SK-N-SH (cell line): ENCODE results near the gene EHMT2. TPM values are rescaled to one million over a fixed set of nuclear protein-coding genes. Genes with fewer than 3 reads are reported as not detected.

Source experiments
- CTCF ChIA-PET: fragments of 300-600, 350-600 bp; formaldehyde crosslinking; extraction: SDS; loops from one replicate; lab custom pipeline; 2021; lab: Yijun Ruan, JAX
- POLR2A ChIA-PET: fragments of 350-600 bp; sonication (Branson Sonifier 250); formaldehyde crosslinking; extraction: SDS; loops from one replicate; lab custom pipeline; 2020; ENCODE audit warnings: antibody characterized with exemption, inconsistent platforms; lab: Yijun Ruan, JAX
- DNase-seq: peaks from one replicate; pipeline ENCODE4 v3.0.0; 2012
- H2AFZ ChIP-seq: fragments of 200-600 bp; sonication (generic); 2 replicates; pipeline ENCODE4 v1.8.1; 2016; ENCODE audit warnings: antibody characterized with exemption, mild to moderate bottlenecking, low read depth
- H3F3A ChIP-seq: fragments of 200-600 bp; sonication (generic); replicated peaks from 2 replicates; pipeline ENCODE3; 2016; ENCODE audit warnings: antibody characterized with exemption, mild to moderate bottlenecking; ENCODE audit not compliant: insufficient read depth
- H3K27ac ChIP-seq, 2 experiments: fragments of 200-500 bp in 1 of 2; fragments of 200-600 bp in 1 of 2; sonication (Bioruptor generic) in 1 of 2; sonication (generic), shearing (Covaris generic) in 1 of 2; 2 replicates each; pipeline versions ENCODE4 v1.5.1 to v1.6.1; 2014 to 2016; ENCODE audit warnings: low read depth in 2 of 2, inconsistent platforms in 1 of 2, low read length in 1 of 2, mild to moderate bottlenecking in 1 of 2, mixed read lengths in 1 of 2
- H3K27me3 ChIP-seq: fragments of 200-600 bp; sonication (generic), shearing (Covaris generic); 2 replicates; pipeline ENCODE4 v1.6.1; 2016; ENCODE audit warnings: mixed run types; ENCODE audit not compliant: insufficient read depth
- H3K36me3 ChIP-seq, 2 experiments: fragments of 200-500 bp in 1 of 2; fragments of 200-600 bp in 1 of 2; sonication (Bioruptor generic) in 1 of 2; sonication (generic) in 1 of 2; replicated peaks in 1 of 2; 2 replicates each; pipeline versions ENCODE3 to v1.5.1; 2014 to 2016; ENCODE audit warnings: low read length in 1 of 2, mild to moderate bottlenecking in 1 of 2; ENCODE audit not compliant: insufficient read depth in 2 of 2, control insufficient read depth in 1 of 2
- H3K4me1 ChIP-seq, 2 experiments: fragments of 200-500 bp in 1 of 2; fragments of 200-600 bp in 1 of 2; sonication (Bioruptor generic) in 1 of 2; sonication (generic), shearing (Covaris generic) in 1 of 2; 2 replicates each; pipeline versions ENCODE4 v1.5.1 to v1.6.1; 2014 to 2016; ENCODE audit warnings: low read depth in 1 of 2, low read length in 1 of 2, mixed run types in 1 of 2; ENCODE audit not compliant: insufficient read depth in 2 of 2, control insufficient read depth in 1 of 2
- H3K4me2 ChIP-seq: fragments of 200-600 bp; sonication (generic), shearing (Covaris generic); 2 replicates; pipeline ENCODE4 v1.6.1; 2017; ENCODE audit warnings: mixed run types
- H3K4me3 ChIP-seq, 2 experiments: fragments of 200-500 bp in 1 of 2; fragments of 200-600 bp in 1 of 2; sonication (Bioruptor generic) in 1 of 2; sonication (generic), shearing (Covaris generic) in 1 of 2; 2 replicates each; pipeline versions ENCODE4 v1.5.1 to v1.8.1; 2014 to 2016; ENCODE audit warnings: low read depth in 2 of 2, inconsistent platforms in 1 of 2, low read length in 1 of 2, mild to moderate bottlenecking in 1 of 2, mixed read lengths in 1 of 2, moderate library complexity in 1 of 2
- H3K79me2 ChIP-seq: fragments of 200-600 bp; sonication (generic); 2 replicates; pipeline ENCODE4 v1.8.1; 2017; ENCODE audit warnings: mild to moderate bottlenecking; ENCODE audit not compliant: insufficient read depth
- H3K9ac ChIP-seq: fragments of 200-600 bp; sonication (generic); 2 replicates; pipeline ENCODE4 v1.6.1; 2017; ENCODE audit warnings: mixed run types
- H3K9me2 ChIP-seq: fragments of 200-600 bp; sonication (generic); 2 replicates; pipeline ENCODE4 v1.6.1; 2017; ENCODE audit warnings: mixed run types
- H3K9me3 ChIP-seq: fragments of 200-600 bp; sonication (generic); 2 replicates; pipeline ENCODE4 v1.6.1; 2017; ENCODE audit warnings: mixed run types, mild to moderate bottlenecking, moderate library complexity
- H4K20me1 ChIP-seq: fragments of 200-600 bp; sonication (generic); 2 replicates; pipeline ENCODE4 v1.6.1; 2017; ENCODE audit warnings: mild to moderate bottlenecking, mixed run types; ENCODE audit not compliant: insufficient read depth
- GABPA ChIP-seq: IDR thresholded peaks from 2 replicates; pipeline ENCODE4 v1.4.0; 2012; ENCODE audit warnings: low read depth, mild to moderate bottlenecking
- GATA2 ChIP-seq: sonication (generic); formaldehyde crosslinking; IDR thresholded peaks from 2 replicates; pipeline ENCODE4 v1.5.0; 2020; ENCODE audit warnings: mild to moderate bottlenecking, missing genetic modification reagents
- JUND ChIP-seq: IDR thresholded peaks from 2 replicates; pipeline ENCODE4 v1.4.0; 2012
- MEF2A ChIP-seq: IDR thresholded peaks from 2 replicates; pipeline ENCODE4 v1.4.0; 2012; ENCODE audit warnings: low read depth, borderline replicate concordance
- NFIC ChIP-seq: IDR thresholded peaks from 2 replicates; pipeline ENCODE4 v1.4.0; 2012; ENCODE audit warnings: borderline replicate concordance
- POLR2AphosphoS5 ChIP-seq: IDR thresholded peaks from 2 replicates; pipeline ENCODE4 v1.6.1; 2012; ENCODE audit warnings: low read depth, low read length
- RAD21 ChIP-seq: IDR thresholded peaks from 2 replicates; pipeline ENCODE4 v1.6.1; 2012; ENCODE audit warnings: mild to moderate bottlenecking, low read length
- RCOR1 ChIP-seq: fragments of 150-350 bp; IDR thresholded peaks from 2 replicates; pipeline ENCODE4 v1.6.1; 2017; ENCODE audit warnings: antibody characterized with exemption, low read length
- RFX5 ChIP-seq: IDR thresholded peaks from 2 replicates; pipeline ENCODE4 v1.6.1; 2012; ENCODE audit warnings: mild to moderate bottlenecking, improper control_type of control experiment, low read length
- RXRA ChIP-seq: IDR thresholded peaks from 2 replicates; pipeline ENCODE4 v1.4.0; 2012; ENCODE audit warnings: low read depth, mild to moderate bottlenecking, borderline replicate concordance
- TAF1 ChIP-seq: IDR thresholded peaks from 2 replicates; pipeline ENCODE4 v1.6.1; 2012; ENCODE audit warnings: low read depth, mild to moderate bottlenecking, low read length, moderate library complexity, borderline replicate concordance
- TCF12 ChIP-seq: IDR thresholded peaks from 2 replicates; pipeline ENCODE4 v1.4.0; 2012
- TEAD4 ChIP-seq: IDR thresholded peaks from 2 replicates; pipeline ENCODE4 v1.4.0; 2012; ENCODE audit warnings: mild to moderate bottlenecking, borderline replicate concordance; ENCODE audit not compliant: insufficient read depth
- YY1 ChIP-seq: IDR thresholded peaks from 2 replicates; pipeline ENCODE4 v1.4.0; 2012; ENCODE audit warnings: low read depth, mild to moderate bottlenecking
- WGBS: methylation state at CpG from one replicate; pipeline ENCODE4 v1.1.6; 2017; ENCODE audit warnings: low lambda C conversion rate; 5-methylcytosine and 5-hydroxymethylcytosine counted together
- polyA plus RNA-seq, 3 experiments: library from polyadenylated mRNA; depleted of rRNA; stranded (reverse); fragments of >200 nt; gene quantifications; 2 replicates each; pipeline ENCODE4 v1.2.3, GENCODE V29; 2012
- TF ChIP-seq, protein P1 (sequence below): fragments of 200-600 bp; sonication (generic); IDR thresholded peaks from 2 replicates; pipeline ENCODE4 v1.6.1; 2017; ENCODE audit warnings: antibody characterized with exemption, mild to moderate bottlenecking, moderate library complexity
- TF ChIP-seq, protein P2 (sequence below): IDR thresholded peaks from 2 replicates; pipeline ENCODE4 v1.4.0; 2012; ENCODE audit warnings: low read depth, borderline replicate concordance
- TF ChIP-seq, protein P3 (sequence below): IDR thresholded peaks from 2 replicates; pipeline ENCODE4 v1.6.1; 2012; ENCODE audit warnings: mild to moderate bottlenecking, low read depth, low read length, moderate library complexity
- TF ChIP-seq, protein P4 (sequence below): IDR thresholded peaks from 2 replicates; pipeline ENCODE4 v1.4.0; 2012; ENCODE audit warnings: low read depth
- TF ChIP-seq, protein P5 (sequence below): IDR thresholded peaks from 2 replicates; pipeline ENCODE4 v1.4.0; 2012; ENCODE audit warnings: low read depth, borderline replicate concordance

The EHMT2 gene
- polyA plus RNA-seq, 1 of the 3 experiments (the other 2 are of a cell fraction), result 72.0 TPM

DNA sequence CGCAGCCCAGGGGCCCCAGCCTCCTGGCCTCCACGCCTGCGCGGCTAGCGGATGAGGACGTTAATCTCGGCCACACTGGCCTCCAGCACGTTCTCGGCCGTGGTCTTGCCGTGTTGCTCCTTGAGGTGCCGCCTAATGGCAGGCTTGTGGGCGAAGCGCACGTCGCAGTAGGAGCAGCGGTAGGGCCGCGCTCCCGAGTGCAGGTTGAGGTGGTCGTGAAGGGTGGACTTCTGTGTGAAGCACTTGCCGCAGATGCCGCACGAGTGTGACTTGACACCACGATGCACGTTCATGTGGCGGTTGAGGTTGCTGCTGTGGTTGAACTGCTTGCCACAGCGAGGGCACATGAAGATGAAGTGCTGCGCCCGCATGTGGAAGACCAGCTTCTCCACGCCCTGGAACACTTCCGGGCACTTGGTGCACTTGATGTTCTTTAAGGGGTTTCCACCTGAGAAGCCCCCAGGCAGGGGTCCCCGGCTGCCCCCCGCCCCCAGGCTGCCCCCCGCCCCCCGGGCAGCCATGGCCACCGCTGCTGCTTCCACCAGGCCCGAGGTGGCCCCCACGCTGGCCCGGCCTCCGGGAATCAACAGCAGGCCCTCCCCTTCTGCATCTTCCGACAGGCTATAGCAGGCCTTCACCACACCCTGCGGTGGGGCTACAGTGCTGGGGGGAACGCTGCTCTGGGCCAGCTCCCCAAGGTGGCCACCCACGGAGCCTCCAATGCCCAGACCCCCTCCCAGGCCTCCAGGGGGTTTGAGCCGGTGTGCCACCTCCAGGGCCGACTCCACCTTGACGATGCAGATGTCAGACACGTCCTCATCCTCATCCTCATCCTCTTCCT, 2.6 kb upstream of the EHMT2 start:
- Histone ChIP-seq H3K27ac (no peak overlapping the region; a peak in 1 of 4 replicates), H3K36me3 (peaks cover 8 to 9% of the 10 kb centered on the region in 2 experiments), H3K4me1 (peaks cover 5 to 40% of the 10 kb centered on the region in 2 experiments), H2AFZ (no peak overlapping the region), H3K4me3 (no peak overlapping the region), H3K9me3 (no peaks in the 10 kb centered on the region), H3F3A (peaks cover 13% of the 10 kb centered on the region), H4K20me1 (no peaks in the 10 kb centered on the region), H3K9ac (no peak overlapping the region), H3K4me2 (peak overlapping the region; percentile 91; the same call in 1 of the 2 replicates), H3K79me2 (peaks cover 20% of the 10 kb centered on the region; the same call in 1 of the 2 replicates), H3K9me2 (no peaks in the 10 kb centered on the region), H3K27me3 (no peaks in the 10 kb centered on the region)
- TF ChIP-seq POLR2AphosphoS5 (no peak), RXRA (no peak), YY1 (no peak), GABPA (no peak), GATA2 (CRISPR knock-in tag) (no peak), TCF12 (no peak), TAF1 (no peak), MEF2A (no peak), TEAD4 (no peak)
- TF ChIP-seq, protein P1, sequence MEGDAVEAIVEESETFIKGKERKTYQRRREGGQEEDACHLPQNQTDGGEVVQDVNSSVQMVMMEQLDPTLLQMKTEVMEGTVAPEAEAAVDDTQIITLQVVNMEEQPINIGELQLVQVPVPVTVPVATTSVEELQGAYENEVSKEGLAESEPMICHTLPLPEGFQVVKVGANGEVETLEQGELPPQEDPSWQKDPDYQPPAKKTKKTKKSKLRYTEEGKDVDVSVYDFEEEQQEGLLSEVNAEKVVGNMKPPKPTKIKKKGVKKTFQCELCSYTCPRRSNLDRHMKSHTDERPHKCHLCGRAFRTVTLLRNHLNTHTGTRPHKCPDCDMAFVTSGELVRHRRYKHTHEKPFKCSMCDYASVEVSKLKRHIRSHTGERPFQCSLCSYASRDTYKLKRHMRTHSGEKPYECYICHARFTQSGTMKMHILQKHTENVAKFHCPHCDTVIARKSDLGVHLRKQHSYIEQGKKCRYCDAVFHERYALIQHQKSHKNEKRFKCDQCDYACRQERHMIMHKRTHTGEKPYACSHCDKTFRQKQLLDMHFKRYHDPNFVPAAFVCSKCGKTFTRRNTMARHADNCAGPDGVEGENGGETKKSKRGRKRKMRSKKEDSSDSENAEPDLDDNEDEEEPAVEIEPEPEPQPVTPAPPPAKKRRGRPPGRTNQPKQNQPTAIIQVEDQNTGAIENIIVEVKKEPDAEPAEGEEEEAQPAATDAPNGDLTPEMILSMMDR, result no peak
- TF ChIP-seq, protein P2, sequence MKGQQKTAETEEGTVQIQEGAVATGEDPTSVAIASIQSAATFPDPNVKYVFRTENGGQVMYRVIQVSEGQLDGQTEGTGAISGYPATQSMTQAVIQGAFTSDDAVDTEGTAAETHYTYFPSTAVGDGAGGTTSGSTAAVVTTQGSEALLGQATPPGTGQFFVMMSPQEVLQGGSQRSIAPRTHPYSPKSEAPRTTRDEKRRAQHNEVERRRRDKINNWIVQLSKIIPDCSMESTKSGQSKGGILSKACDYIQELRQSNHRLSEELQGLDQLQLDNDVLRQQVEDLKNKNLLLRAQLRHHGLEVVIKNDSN, result no peak
- CTCF ChIA-PET, result interaction anchor here (1.2 to 1.8 kb wide), 2 partner anchors 52 to 1222 kb away, joined by 3 to 6 read pairs; no protein-coding TSS in a partner anchor
- POLR2A ChIA-PET, result no interaction called here
- no peak for DNase-seq
- WGBS, result 90% methylated on average over 26 of the region's 49 CpGs

DNA sequence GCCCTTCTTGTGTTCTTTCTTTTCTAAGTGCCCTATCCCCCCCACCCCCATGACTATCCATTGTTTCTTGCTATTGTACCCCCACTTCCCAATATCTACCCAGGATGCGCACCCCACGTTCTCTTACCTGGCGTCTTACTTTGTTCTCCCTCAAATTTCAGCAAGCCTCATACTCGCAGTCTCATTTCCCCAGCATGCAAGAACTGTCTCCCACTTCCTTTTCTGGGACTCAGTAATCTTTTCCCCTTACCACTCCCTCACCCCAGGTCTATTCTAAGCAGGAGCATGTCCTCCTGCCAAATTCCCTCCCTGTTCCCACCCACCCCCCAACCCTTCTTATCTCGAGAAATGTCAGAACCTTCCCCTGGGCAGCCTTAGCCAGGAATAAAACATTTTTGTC, 1.7 kb upstream of the EHMT2 start:
- H3K79me2 ChIP-seq, result peaks cover 20% of the 10 kb centered on the region; the same call in 1 of the 2 replicates
- peaks cover 13% of the 10 kb centered on the region for H3F3A ChIP-seq
- H3K9me2 ChIP-seq, result no peaks in the 10 kb centered on the region
- no peaks in the 10 kb centered on the region for H3K27me3 ChIP-seq
- H2AFZ ChIP-seq, result no peak overlapping the region
- no peak overlapping the region for H3K27ac ChIP-seq
- no peak for DNase-seq
- no peaks in the 10 kb centered on the region for H4K20me1 ChIP-seq
- 93% methylated on average over 5 of the region's 5 CpGs for WGBS
- H3K4me1 ChIP-seq, result peaks cover 5 to 40% of the 10 kb centered on the region in 2 experiments
- H3K9ac ChIP-seq, result no peak overlapping the region
- CTCF ChIA-PET, result interaction anchor here (1.0 kb wide), 1 partner anchor 60 kb away, joined by 4 read pairs; no protein-coding TSS in a partner anchor
- POLR2A ChIA-PET, result interaction anchor here (1.0 kb wide), 1 partner anchor 10 kb away, joined by 4 read pairs; no protein-coding TSS in a partner anchor
- H3K4me2 ChIP-seq, result peak overlapping the region; percentile 91; the same call in 1 of the 2 replicates
- H3K4me3 ChIP-seq, result no peak overlapping the region
- no peaks in the 10 kb centered on the region for H3K9me3 ChIP-seq
- peaks cover 12 to 14% of the 10 kb centered on the region in 2 experiments for H3K36me3 ChIP-seq
- TF ChIP-seq JUND (no peak), NFIC (no peak), RAD21 (no peak), RCOR1 (no peak), YY1 (no peak), MEF2A (no peak), RFX5 (no peak), GATA2 (CRISPR knock-in tag) (no peak)
- TF ChIP-seq, protein P3, sequence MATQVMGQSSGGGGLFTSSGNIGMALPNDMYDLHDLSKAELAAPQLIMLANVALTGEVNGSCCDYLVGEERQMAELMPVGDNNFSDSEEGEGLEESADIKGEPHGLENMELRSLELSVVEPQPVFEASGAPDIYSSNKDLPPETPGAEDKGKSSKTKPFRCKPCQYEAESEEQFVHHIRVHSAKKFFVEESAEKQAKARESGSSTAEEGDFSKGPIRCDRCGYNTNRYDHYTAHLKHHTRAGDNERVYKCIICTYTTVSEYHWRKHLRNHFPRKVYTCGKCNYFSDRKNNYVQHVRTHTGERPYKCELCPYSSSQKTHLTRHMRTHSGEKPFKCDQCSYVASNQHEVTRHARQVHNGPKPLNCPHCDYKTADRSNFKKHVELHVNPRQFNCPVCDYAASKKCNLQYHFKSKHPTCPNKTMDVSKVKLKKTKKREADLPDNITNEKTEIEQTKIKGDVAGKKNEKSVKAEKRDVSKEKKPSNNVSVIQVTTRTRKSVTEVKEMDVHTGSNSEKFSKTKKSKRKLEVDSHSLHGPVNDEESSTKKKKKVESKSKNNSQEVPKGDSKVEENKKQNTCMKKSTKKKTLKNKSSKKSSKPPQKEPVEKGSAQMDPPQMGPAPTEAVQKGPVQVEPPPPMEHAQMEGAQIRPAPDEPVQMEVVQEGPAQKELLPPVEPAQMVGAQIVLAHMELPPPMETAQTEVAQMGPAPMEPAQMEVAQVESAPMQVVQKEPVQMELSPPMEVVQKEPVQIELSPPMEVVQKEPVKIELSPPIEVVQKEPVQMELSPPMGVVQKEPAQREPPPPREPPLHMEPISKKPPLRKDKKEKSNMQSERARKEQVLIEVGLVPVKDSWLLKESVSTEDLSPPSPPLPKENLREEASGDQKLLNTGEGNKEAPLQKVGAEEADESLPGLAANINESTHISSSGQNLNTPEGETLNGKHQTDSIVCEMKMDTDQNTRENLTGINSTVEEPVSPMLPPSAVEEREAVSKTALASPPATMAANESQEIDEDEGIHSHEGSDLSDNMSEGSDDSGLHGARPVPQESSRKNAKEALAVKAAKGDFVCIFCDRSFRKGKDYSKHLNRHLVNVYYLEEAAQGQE, result no peak
- TF ChIP-seq, protein P4, sequence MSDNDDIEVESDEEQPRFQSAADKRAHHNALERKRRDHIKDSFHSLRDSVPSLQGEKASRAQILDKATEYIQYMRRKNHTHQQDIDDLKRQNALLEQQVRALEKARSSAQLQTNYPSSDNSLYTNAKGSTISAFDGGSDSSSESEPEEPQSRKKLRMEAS, result no peak
- TF ChIP-seq, protein P5, sequence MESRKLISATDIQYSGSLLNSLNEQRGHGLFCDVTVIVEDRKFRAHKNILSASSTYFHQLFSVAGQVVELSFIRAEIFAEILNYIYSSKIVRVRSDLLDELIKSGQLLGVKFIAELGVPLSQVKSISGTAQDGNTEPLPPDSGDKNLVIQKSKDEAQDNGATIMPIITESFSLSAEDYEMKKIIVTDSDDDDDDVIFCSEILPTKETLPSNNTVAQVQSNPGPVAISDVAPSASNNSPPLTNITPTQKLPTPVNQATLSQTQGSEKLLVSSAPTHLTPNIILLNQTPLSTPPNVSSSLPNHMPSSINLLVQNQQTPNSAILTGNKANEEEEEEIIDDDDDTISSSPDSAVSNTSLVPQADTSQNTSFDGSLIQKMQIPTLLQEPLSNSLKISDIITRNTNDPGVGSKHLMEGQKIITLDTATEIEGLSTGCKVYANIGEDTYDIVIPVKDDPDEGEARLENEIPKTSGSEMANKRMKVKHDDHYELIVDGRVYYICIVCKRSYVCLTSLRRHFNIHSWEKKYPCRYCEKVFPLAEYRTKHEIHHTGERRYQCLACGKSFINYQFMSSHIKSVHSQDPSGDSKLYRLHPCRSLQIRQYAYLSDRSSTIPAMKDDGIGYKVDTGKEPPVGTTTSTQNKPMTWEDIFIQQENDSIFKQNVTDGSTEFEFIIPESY, result no peak
